SK-N-SH treated with all-trans-retinoic acid at 6 μM for 48 hours (cell line): ENCODE data around the gene DEAF1.

Experiments used
- ATAC-seq: fragments of 200-7000 bp; cut with Tn5 transposase; 3 replicates; pipeline ENCODE4 v1.9.1; 2020; ENCODE audit warnings: mild to moderate bottlenecking, moderate library complexity
- ARNTL ChIP-seq: fragments of 450-650 bp; formaldehyde crosslinking; IDR thresholded peaks from 2 replicates; pipeline ENCODE4 v1.5.0; 2020; ENCODE audit warnings: low read depth, mild to moderate bottlenecking, moderate library complexity, borderline replicate concordance
- BACH2 ChIP-seq: fragments of 250-450 bp; sonication (Bioruptor Pico); IDR thresholded peaks from 2 replicates; pipeline ENCODE4 v1.9.0; 2021; ENCODE audit warnings: mild to moderate bottlenecking, borderline replicate concordance
- CREB5 ChIP-seq: fragments of 250-450 bp; sonication (Bioruptor Pico); IDR thresholded peaks from 2 replicates; pipeline ENCODE4 v1.5.1; 2020; ENCODE audit warnings: low read depth, mild to moderate bottlenecking, moderate library complexity
- CSDC2 ChIP-seq: fragments of 250-450 bp; sonication (Bioruptor Pico); IDR thresholded peaks from 2 replicates; pipeline ENCODE4 v1.5.0; 2020; ENCODE audit warnings: mild to moderate bottlenecking, moderate library complexity
- ESRRG ChIP-seq: fragments of 250-450 bp; sonication (Bioruptor Pico); IDR thresholded peaks from 2 replicates; pipeline ENCODE4 v1.6.1; 2021; ENCODE audit warnings: mild to moderate bottlenecking
- GLIS3 ChIP-seq: fragments of 250-450 bp; sonication (Bioruptor Pico); IDR thresholded peaks from 2 replicates; pipeline ENCODE4 v1.5.0; 2020; ENCODE audit warnings: mild to moderate bottlenecking, moderate library complexity
- ISL1 ChIP-seq: fragments of 250-450 bp; sonication (Bioruptor Pico); IDR thresholded peaks from 2 replicates; pipeline ENCODE4 v2.1.2; 2022; ENCODE audit warnings: mild to moderate bottlenecking, moderate library complexity
- OSR1 ChIP-seq: fragments of 250-450 bp; sonication (Bioruptor Pico); IDR thresholded peaks from 2 replicates; pipeline ENCODE4 v1.8.0; 2022; ENCODE audit warnings: moderate library complexity, mild to moderate bottlenecking, inconsistent platforms
- PATZ1 ChIP-seq: fragments of 250-450 bp; sonication (Bioruptor Pico); IDR thresholded peaks from 2 replicates; pipeline ENCODE4 v1.8.0; 2020; ENCODE audit warnings: mild to moderate bottlenecking, moderate library complexity, borderline replicate concordance
- POU6F1 ChIP-seq: fragments of 250-450 bp; sonication (Bioruptor Pico); IDR thresholded peaks from 2 replicates; pipeline ENCODE4 v1.8.0; 2021; ENCODE audit warnings: low read depth, mild to moderate bottlenecking, moderate library complexity, borderline replicate concordance
- PPARA ChIP-seq: fragments of 250-450 bp; sonication (Bioruptor Pico); IDR thresholded peaks from 2 replicates; pipeline ENCODE4 v1.5.0; 2020; ENCODE audit warnings: mild to moderate bottlenecking, borderline replicate concordance
- RARB ChIP-seq: fragments of 250-450 bp; sonication (Bioruptor Pico); IDR thresholded peaks from 2 replicates; pipeline ENCODE4 v1.8.0; 2021; ENCODE audit warnings: mild to moderate bottlenecking, moderate library complexity
- SNAI2 ChIP-seq: fragments of 250-450 bp; sonication (Bioruptor Pico); IDR thresholded peaks from 2 replicates; pipeline ENCODE4 v1.5.0; 2020; ENCODE audit warnings: mild to moderate bottlenecking, moderate library complexity
- TCF4 ChIP-seq: fragments of 250-450 bp; sonication (Bioruptor Pico); IDR thresholded peaks from 2 replicates; pipeline ENCODE4 v1.8.0; 2021; ENCODE audit warnings: mild to moderate bottlenecking, moderate library complexity, borderline replicate concordance
- TOX ChIP-seq: fragments of 250-450 bp; sonication (Bioruptor Pico); IDR thresholded peaks from 2 replicates; pipeline ENCODE4 v1.8.0; 2021; ENCODE audit warnings: mild to moderate bottlenecking, moderate library complexity, borderline replicate concordance
- TSHZ2 ChIP-seq: fragments of 250-450 bp; sonication (Bioruptor Pico); IDR thresholded peaks from 2 replicates; pipeline ENCODE4 v1.5.0; 2020; ENCODE audit warnings: mild to moderate bottlenecking, moderate library complexity
- ZC3H10 ChIP-seq: fragments of 250-450 bp; sonication (Bioruptor Pico); IDR thresholded peaks from 2 replicates; pipeline ENCODE4 v1.5.1; 2021; ENCODE audit warnings: mild to moderate bottlenecking, moderate library complexity
- ZFP3 ChIP-seq: fragments of 250-450 bp; sonication (Bioruptor Pico); IDR thresholded peaks from 2 replicates; pipeline ENCODE4 v1.5.0; 2020; ENCODE audit warnings: mild to moderate bottlenecking, moderate library complexity
- ZFP30 ChIP-seq: fragments of 450-650 bp; formaldehyde crosslinking; IDR thresholded peaks from 2 replicates; pipeline ENCODE4 v1.5.0; 2022; ENCODE audit warnings: mild to moderate bottlenecking, moderate library complexity
- ZNF565 ChIP-seq: fragments of 450-650 bp; formaldehyde crosslinking; conservative IDR thresholded peaks from 2 replicates; pipeline ENCODE4 v1.5.0; 2020; ENCODE audit warnings: low read depth, mild to moderate bottlenecking, moderate library complexity
- ZNF70 ChIP-seq: fragments of 450-650 bp; formaldehyde crosslinking; IDR thresholded peaks from 2 replicates; pipeline ENCODE4 v1.5.0; 2020; ENCODE audit warnings: mild to moderate bottlenecking, moderate library complexity
- ZNF8 ChIP-seq: fragments of 450-650 bp; formaldehyde crosslinking; IDR thresholded peaks from 2 replicates; pipeline ENCODE4 v1.5.0; 2020; ENCODE audit warnings: mild to moderate bottlenecking, moderate library complexity

Gene DEAF1

GRCh38 chr11:643849-644738 is 50.9 kb downstream of the DEAF1 start:
- TF ChIP-seq SNAI2 (CRISPR knock-in tag): no peak
- TF ChIP-seq ZC3H10: no peak
- TF ChIP-seq ESRRG (CRISPR knock-in tag): no peak
- no peak for TF ChIP-seq PPARA
- no peak for TF ChIP-seq ZNF565 (CRISPR knock-in tag)
- TF ChIP-seq BACH2 (CRISPR knock-in tag): no peak
- no peak for TF ChIP-seq TSHZ2
- no peak for TF ChIP-seq ZFP3 (CRISPR knock-in tag)
- TF ChIP-seq ZNF8 (CRISPR knock-in tag): no peak
- TF ChIP-seq ISL1: no peak
- TF ChIP-seq GLIS3 (CRISPR knock-in tag): no peak
- TF ChIP-seq PATZ1: no peak
- no peak for TF ChIP-seq TOX (CRISPR knock-in tag)
- TF ChIP-seq ZFP30 (CRISPR knock-in tag): no peak
- TF ChIP-seq ZNF70 (CRISPR knock-in tag): no peak
- no peak; the same call in 2 of the 3 replicates for ATAC-seq

GRCh38 chr11:643366-643765 is 51.7 kb downstream of the DEAF1 start:
- no peak for TF ChIP-seq ZFP30 (CRISPR knock-in tag)
- no peak for TF ChIP-seq ZFP3 (CRISPR knock-in tag)
- TF ChIP-seq RARB (CRISPR knock-in tag): no peak
- TF ChIP-seq CSDC2: no peak
- TF ChIP-seq ZNF70 (CRISPR knock-in tag): no peak
- no peak for TF ChIP-seq BACH2 (CRISPR knock-in tag)
- TF ChIP-seq POU6F1 (CRISPR knock-in tag): no peak
- TF ChIP-seq SNAI2 (CRISPR knock-in tag): no peak
- TF ChIP-seq TSHZ2: no peak
- TF ChIP-seq PPARA: no peak
- TF ChIP-seq OSR1: no peak
- no peak for TF ChIP-seq TCF4 (CRISPR knock-in tag)
- ATAC-seq: no peak

GRCh38 chr11:641806-642370 is 53.1 kb downstream of the DEAF1 start:
- no peak for ATAC-seq
- TF ChIP-seq GLIS3 (CRISPR knock-in tag) (no peak), PPARA (no peak), RARB (CRISPR knock-in tag) (no peak), TCF4 (CRISPR knock-in tag) (no peak), ISL1 (no peak), BACH2 (CRISPR knock-in tag) (no peak), ZFP30 (CRISPR knock-in tag) (no peak), CREB5 (CRISPR knock-in tag) (no peak), SNAI2 (CRISPR knock-in tag) (no peak), ZNF70 (CRISPR knock-in tag) (no peak), OSR1 (no peak), TSHZ2 (no peak), ARNTL (no peak), ZFP3 (CRISPR knock-in tag) (no peak), ESRRG (CRISPR knock-in tag) (no peak), TOX (CRISPR knock-in tag) (no peak), ZC3H10 (no peak)
